Measurements from ENCODE around the gene BSN. TPM values are rescaled to one million over a fixed set of nuclear protein-coding genes. Genes with fewer than 3 reads are reported as not detected.

BSN gene
- total and polyA plus RNA-seq, 2 experiments from 2014 or later, result 1.2 to 2.1 TPM

DNA sequence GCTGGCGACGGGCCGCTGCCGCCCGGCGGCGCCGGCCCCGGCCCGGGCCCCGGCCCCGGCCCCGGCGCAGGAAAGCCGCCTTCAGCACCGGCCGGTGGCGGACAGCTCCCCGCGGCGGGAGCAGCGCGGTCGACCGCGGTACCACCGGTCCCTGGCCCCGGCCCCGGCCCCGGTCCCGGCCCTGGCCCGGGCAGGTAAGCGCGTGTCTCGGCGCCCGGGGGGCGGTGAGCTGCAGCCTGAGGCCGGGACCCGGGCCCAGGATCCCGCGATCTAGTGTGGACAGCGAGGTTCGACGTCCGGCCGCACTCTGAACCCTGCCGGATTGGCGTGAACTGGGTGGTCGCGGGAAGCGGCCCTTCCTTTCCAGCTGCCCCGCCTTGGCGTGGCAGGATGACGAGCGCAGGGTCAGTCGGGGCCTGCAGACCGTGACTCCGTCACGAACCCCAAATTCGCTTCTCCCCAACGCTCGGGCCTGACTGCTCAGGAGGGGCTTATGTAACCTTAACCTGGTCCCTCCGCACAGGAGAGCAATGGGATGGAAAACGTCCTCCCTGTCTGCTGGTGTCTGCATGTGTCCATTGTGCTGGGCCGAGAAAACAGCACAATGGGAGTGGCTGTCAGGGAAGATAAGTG is 472 bp downstream of the BSN start:
- Histone ChIP-seq H3K9me3 (ENCODE audit: low read depth) (no peaks in the 10 kb centered on the region), H3K4me3 (peak overlapping the region; percentile 32), H3K27me3 (peaks cover 11% of the 10 kb centered on the region), H3K4me1 (ENCODE audit: low read depth) (peaks cover 11% of the 10 kb centered on the region), H3K27ac (no peak overlapping the region), H3K36me3 (no peaks in the 10 kb centered on the region)
- TF ChIP-seq, protein P1, sequence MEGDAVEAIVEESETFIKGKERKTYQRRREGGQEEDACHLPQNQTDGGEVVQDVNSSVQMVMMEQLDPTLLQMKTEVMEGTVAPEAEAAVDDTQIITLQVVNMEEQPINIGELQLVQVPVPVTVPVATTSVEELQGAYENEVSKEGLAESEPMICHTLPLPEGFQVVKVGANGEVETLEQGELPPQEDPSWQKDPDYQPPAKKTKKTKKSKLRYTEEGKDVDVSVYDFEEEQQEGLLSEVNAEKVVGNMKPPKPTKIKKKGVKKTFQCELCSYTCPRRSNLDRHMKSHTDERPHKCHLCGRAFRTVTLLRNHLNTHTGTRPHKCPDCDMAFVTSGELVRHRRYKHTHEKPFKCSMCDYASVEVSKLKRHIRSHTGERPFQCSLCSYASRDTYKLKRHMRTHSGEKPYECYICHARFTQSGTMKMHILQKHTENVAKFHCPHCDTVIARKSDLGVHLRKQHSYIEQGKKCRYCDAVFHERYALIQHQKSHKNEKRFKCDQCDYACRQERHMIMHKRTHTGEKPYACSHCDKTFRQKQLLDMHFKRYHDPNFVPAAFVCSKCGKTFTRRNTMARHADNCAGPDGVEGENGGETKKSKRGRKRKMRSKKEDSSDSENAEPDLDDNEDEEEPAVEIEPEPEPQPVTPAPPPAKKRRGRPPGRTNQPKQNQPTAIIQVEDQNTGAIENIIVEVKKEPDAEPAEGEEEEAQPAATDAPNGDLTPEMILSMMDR (IDR thresholded peaks at IDR 0.05; ENCODE audit: low read depth, low read length), result no peak
- DNase-seq (ENCODE audit: low read depth in 1 of 2, low spot score in 1 of 2), result peak in 1 of 2 donors; percentile 83

DNA sequence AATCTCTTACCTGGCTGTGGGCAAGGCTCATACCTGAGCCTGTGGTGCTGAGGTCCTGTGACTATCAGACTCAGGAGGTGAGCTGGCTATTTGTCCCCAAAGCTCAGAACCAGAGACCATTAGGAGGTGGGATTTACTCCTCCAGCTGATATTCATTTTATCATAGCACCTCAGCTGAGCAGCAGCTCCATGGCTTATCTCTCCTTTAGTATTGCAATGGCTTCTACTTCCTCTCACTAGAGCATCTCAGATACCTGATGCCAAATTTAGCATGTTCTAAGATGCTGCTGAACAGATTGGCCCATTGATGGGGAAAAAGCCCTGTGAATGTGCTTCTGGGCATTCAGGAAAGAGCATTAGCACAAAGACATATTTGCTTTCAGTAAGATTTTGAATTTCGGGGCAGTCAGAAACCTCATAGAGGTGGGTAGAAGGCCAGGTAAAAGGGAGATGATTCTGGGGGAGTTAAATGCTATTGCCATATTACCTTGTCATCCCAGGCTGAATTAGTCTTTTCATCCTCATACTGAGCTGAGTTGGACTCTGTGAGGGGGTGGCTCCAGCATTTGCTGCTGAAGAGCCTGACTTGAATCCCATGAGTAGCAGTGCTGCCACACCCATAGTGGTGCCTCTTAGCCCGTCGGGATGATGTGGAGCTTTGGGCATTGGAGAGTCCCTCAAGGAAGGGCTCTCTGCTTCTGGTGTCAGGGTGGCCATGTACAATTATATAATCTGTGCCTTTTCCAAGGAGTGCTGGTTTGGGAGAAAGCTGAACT is 2.4 kb downstream of the BSN start:
- H3K27me3 ChIP-seq, result peaks cover 11% of the 10 kb centered on the region
- DNase-seq (ENCODE audit: low read depth in 1 of 2, low spot score in 1 of 2), result no peak
- no peak overlapping the region for H3K27ac ChIP-seq
- H3K4me3 ChIP-seq, result no peak overlapping the region
- no peaks in the 10 kb centered on the region for H3K9me3 ChIP-seq (ENCODE audit: low read depth)
- H3K4me1 ChIP-seq (ENCODE audit: low read depth), result peaks cover 11% of the 10 kb centered on the region
- H3K36me3 ChIP-seq, result no peaks in the 10 kb centered on the region
- TF ChIP-seq, protein P1 (IDR thresholded peaks at IDR 0.05; ENCODE audit: low read depth, low read length), result no peak

DNA sequence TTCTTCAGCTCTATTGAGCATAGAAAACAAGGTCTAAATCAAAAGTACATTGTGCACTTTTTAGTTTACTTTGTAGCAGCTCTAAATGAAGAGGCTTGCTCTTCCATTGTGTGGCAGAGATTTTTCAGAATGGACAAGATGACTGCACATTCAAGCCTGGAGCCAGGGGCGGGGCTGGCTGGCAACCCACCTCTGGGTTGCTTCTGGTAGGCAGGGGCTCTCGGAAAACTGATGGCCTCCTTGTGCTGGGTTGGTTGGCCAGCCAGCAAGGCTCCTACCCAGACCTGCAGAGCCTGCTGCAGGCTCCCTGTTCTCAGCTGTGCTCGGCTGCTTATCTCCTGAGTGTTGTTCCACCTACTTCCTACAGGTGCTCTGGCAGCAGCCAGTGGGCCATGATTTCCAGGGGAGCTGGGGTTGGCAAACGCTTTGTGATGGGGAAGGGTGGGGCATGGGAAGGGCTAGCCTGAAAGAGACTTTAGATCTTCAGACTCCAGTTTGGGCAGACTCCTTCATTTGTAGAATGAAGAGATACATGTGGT is 8.8 kb downstream of the BSN start:
- H3K9me3 ChIP-seq (ENCODE audit: low read depth), result no peaks in the 10 kb centered on the region
- H3K36me3 ChIP-seq, result no peaks in the 10 kb centered on the region
- no peaks in the 10 kb centered on the region for H3K4me1 ChIP-seq (ENCODE audit: low read depth)
- no peak overlapping the region for H3K27ac ChIP-seq
- no peak overlapping the region for H3K4me3 ChIP-seq
- no peak for DNase-seq (ENCODE audit: low read depth in 1 of 2, low spot score in 1 of 2)
- TF ChIP-seq, protein P1 (IDR thresholded peaks at IDR 0.05; ENCODE audit: low read depth, low read length), result no peak
- H3K27me3 ChIP-seq, result no peaks in the 10 kb centered on the region

DNA sequence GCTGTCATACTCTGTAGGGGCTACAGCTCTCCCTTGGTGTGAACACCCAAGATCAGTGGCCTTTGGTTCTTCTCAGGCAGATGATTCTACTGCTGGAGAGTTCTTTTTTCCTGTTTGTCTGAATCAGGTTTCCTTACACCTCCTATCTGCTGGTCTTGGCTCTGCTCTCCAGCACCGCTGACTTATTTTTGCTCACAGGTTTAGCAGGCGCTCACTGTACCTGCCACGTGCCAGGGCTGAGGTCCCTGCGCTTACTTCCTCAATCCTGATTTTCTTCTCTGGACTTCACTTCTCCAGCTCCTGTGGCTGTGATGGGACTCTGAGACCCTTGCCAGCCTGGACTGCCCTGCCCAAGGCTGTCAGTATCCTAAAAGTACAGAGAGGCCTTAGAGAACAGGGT is 9.5 kb downstream of the BSN start:
- Histone ChIP-seq H3K27me3 (no peaks in the 10 kb centered on the region), H3K9me3 (ENCODE audit: low read depth) (no peaks in the 10 kb centered on the region), H3K4me3 (no peak overlapping the region), H3K4me1 (ENCODE audit: low read depth) (no peaks in the 10 kb centered on the region), H3K27ac (no peak overlapping the region), H3K36me3 (no peaks in the 10 kb centered on the region)
- TF ChIP-seq, protein P1 (IDR thresholded peaks at IDR 0.05; ENCODE audit: low read depth, low read length), result no peak
- DNase-seq (ENCODE audit: low read depth in 1 of 2, low spot score in 1 of 2), result no peak

DNA sequence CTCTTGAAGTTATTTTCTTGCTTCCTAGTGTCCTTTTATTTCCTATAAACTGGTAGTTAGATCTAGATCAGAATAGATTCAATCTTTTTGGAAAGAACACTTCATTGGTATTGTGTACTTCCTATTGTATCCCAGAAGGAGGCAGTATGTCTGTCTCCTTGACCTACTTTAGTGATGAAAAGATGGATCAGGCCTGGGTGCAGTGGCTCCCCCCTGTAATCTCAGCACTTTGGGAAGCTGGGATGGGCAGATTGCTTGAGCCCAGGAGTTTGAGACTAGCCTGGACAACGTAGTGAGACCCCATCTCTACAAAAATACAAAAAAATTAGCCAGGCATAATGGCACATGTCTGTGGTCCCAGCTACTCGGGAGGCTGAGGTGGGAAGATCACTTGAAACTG is 12.0 kb downstream of the BSN start:
- Histone ChIP-seq H3K4me1 (ENCODE audit: low read depth) (no peaks in the 10 kb centered on the region), H3K9me3 (ENCODE audit: low read depth) (no peaks in the 10 kb centered on the region), H3K27me3 (no peaks in the 10 kb centered on the region), H3K4me3 (no peak overlapping the region), H3K36me3 (no peaks in the 10 kb centered on the region), H3K27ac (no peak overlapping the region)
- DNase-seq (ENCODE audit: low read depth in 1 of 2, low spot score in 1 of 2), result no peak
- TF ChIP-seq, protein P1 (IDR thresholded peaks at IDR 0.05; ENCODE audit: low read depth, low read length), result peak; percentile 34
